Dermis microvascular lymphatic vessel endothelial cell (primary cell): ENCODE results near the gene TMEM203. TPM values are rescaled to one million over a fixed set of nuclear protein-coding genes. Genes with fewer than 3 reads are reported as not detected.

ENCODE experiments used
- DNase-seq, 2 donors: peaks; one replicate each; pipeline versions ENCODE4 v3.0.0 to v3.0.0-alpha.2; 2010; ENCODE audit warnings: low read depth in 2 of 2
- total RNA-seq: library from RNA; depleted of rRNA; stranded (reverse); fragments of >200 nt; gene quantifications from 2 replicates; pipeline ENCODE4 v1.2.1, GENCODE V29; 2014

The TMEM203 gene
- total RNA-seq, 1 donor from 2014 or later = 19.8 TPM

GRCh38 chr9:137182836-137183235, 22.6 kb downstream of the TMEM203 start:
- no peak for DNase-seq

DNA sequence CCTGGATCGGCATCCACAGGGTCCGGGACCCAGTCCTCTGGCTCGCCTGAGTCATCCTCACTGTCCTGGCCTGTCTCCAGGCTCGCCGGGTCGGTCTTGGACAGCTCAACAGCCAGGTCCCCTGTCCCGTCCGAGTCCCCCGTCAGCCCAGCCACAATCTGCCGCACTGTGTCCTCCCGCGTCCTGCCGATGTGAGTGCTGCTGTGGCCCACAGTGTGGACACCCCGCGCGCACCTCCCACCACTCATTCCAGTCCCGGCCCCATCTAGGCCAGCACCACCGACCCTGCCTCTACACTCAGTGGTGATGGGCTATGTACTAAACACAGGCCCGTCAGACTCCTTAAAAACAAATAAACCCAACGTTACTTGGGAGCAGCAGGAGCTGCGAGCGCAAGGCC, 23.8 kb downstream of the TMEM203 start:
- no peak for DNase-seq

- no peak for DNase-seq
Observed at GRCh38 chr9:137180491-137180890, 25.0 kb downstream of the TMEM203 start.

DNA sequence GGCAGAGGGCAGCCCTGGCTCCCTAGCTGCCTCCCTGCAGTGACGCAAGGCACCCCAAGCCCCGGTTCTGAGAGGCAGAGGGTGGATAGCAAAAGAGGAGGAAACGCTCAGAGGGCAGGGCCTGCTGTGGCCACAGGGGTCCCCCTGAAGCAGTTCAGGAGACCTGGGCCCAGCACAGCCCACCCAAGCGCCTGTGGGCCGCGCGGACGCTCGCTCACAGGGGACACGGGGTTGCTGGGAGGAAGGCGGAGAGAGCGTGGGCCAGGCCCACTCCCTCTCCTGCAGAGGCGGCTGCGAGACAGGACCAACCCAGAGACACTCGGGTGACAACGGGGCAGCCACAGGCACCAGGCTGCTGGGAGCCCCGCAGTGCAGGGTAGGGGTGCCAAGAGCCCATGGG, 25.7 kb downstream of the TMEM203 start:
- DNase-seq = no peak

GRCh38 chr9:137178939-137179630, 26.4 kb downstream of the TMEM203 start:
- DNase-seq = no peak

DNA sequence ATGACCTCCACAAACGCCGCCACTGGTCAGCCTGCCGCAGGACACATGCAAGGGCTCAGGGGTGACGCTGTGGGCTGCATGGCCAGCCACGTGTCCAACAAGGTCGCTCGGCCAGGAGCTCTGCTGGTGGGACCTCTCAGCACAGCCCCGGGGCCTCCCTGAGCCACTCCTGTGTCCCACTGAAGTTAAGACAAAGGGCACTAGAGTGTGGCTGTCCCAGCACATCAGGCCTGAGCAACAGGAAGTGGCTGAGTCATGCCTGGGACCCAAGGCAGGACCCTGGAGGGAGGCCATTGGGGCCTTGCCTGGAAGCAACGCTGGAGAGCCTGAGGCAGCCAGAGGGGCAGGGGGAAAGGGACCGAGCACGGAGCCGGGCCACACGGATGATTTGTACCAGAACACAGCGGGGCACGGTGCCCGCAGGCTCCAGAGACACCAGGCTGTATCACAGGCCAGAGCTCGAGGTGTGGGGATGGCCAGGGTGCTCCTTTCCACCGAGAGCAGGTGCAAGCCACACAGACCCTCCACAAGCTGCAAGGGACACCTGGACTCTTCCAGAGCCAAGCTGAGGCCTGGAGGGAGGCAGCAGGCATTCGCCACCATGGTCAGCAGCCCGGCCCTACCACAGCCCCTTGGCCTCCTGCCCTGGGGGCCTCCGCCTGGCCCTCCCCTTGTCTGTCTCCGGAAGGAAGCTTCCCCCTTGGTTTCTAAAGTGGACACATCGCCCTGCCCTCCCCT, 27.1 kb downstream of the TMEM203 start:
- peak in 1 of 2 donors; percentile 21 for DNase-seq

DNA sequence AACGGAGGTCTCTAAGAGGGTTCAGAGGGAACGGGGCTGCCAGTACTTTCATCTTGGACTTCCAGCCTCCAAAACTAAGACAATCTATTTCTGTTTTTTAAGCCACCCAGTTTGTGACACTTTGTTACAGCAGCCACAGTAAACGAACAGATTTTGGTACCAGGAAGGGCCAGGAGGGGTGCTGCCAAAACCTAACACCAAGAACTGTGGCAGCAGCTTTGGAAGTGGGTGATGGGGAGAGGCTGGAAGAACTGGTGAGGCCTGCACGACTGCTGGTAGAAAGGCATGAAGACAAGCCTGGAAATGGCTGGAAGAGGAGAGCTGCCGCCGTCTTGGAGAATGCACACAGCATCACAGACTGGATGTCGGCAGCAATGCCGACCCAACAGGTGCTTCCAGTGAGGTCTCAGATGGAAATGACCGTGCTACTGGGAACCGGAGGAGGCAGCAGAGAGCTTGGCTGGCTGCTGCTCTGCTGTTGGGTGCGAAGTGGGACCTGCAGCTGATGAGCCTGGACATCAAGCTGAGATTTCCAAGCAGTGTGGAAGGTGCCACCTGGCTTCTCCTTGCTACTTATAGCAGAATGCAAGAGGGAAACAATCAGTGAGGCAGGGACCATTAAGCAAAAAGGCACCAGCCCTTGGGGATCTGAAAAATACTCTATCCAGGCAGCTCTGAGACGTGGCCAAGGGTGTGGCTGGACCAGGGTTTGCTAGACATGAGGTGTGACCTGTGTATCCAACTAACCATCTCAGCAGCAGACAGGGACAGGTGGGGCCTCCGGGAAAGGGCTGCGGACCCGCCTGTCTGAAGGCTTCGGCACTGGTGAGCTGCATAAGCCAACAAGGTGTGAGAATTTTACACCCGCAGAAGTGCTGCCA, 28.9 kb downstream of the TMEM203 start:
- DNase-seq = peak; percentile 28 to 52

DNA sequence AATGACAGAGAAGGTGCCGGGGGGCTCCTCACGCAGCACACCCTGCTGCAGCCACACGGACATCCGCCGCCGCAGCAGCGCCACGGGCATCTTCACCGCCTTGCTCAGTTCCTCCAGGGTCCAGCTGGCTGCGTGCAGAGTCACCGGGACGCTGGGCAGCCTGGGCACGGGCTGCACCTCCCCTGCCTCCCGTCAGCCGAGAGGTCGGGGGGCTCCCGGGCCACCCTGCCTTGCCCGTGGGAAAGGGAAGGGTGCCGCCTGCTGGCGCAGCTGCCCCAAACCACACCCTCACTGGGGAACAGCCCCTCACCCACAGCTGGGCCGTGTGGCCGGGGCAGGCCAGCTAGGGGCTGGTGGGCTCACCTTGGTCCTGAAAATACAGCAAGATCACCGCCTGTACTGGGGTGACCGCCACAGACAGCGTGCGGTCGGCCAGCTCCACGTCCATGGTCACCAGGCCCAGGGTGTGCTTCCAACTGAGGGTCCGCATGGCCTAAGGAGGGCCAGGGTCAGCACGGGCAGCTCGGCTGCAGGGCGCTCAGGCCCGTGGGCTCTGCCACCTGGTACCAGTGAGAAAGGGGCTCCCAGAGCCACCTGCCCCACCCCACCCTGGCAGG, 30.0 kb downstream of the TMEM203 start:
- DNase-seq = no peak

DNA sequence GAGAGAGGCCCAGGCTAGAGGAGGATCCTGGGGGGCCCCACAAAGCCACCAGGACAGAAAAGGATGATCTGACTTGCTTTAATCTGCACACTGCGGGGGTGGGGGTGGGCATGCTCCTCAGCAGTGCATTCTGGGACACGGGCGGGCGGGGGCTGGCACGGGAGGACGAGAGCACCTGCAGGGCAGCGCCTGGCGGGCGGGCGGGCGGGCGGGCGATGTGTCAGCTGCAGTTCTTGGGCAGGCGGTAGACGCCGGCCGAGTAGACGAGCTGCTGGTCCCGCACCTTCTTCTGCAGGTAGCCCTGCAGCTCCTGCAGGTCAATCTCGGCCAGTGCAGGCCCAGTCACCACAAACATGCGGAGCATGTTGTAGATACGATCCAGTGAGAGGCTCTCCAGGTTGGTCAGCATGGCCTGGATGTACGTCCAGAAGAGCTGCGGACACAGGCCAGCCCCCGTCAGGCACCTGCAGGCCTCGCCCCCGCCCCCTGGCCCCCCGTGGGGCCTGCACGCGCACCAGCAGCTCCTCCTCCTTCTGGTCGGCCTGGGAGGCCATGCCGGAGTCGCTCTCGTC, 30.6 kb downstream of the TMEM203 start:
- DNase-seq = no peak

DNA sequence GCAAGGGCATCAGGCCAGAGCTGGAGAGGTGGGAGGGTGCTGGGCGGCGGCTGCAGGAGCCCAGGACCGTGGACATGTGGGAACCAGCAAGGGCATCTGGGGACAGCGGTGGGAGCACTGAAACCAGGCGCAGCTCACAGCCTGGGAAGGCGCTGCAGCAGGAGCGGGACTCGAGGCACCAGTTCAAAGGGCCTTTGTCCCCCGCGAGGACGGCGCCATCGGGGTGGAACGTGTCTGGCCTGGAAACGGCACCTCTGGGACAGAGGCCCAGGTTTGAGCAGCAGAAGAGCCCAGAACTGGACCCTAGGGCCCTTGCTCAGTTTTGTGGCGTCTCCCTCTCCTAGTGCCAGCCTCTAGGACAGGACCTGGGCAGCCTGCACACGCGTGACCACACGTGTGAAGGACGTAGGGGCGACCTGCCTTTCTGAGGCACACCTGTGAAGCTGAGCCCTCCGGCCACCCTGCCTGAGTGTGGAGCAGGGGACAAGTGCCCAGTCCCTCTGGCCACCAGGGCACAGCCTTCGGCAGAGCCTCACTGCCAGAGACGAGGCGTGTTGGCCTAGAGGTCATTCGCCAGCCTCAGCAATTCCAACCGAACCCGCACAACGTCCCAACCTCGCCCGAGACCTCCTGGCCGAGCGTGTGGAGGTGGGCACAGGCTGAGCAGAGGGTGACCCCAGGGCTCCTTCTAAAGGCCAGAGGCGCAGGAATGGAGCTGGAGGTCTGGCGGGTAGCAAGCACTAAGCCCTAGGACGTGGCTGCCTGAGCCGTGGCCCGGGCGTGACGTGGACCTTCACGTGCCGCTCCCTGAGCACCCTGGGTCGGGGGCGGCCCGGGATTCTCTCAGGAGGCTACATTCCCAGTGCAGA, 31.4 kb downstream of the TMEM203 start:
- DNase-seq = no peak

GRCh38 chr9:137172901-137173795, 32.3 kb downstream of the TMEM203 start:
- DNase-seq = no peak

DNA sequence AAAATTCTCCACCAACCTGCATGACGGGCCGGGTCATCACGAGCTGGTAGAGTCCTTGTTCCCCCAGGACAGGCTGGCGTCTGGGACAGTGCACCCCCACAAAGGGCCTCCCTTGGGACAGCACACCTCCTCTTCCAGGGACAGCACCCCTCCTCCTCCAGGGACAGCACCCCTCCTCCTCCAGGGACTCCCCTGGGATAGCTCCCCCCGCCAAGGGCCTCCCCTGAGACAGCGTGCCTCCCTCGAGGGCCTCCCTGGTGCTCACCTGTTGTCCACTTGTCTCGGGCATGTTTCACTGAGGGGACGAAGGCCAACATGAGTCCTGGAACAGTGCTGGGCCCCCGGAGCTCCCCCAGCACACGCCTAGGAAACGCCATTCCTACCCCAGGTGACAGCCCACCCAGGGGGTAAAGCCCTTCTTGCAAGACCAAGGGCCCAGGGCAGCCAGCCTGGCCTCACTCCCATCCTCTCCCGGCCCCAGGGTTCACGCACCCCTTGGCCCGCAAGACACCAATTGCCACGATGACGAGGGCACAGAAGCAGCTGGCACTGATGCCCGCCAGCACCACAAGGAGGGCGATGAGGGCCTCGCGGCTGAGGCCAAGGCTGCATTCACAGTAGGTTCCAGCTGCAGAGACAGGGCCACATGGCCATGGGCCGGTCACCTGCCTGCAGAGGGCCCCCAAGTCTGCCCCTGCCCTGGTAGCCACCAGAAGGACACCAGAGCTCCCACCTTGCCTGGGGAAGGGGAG, 34.1 kb downstream of the TMEM203 start:
- no peak for DNase-seq

DNA sequence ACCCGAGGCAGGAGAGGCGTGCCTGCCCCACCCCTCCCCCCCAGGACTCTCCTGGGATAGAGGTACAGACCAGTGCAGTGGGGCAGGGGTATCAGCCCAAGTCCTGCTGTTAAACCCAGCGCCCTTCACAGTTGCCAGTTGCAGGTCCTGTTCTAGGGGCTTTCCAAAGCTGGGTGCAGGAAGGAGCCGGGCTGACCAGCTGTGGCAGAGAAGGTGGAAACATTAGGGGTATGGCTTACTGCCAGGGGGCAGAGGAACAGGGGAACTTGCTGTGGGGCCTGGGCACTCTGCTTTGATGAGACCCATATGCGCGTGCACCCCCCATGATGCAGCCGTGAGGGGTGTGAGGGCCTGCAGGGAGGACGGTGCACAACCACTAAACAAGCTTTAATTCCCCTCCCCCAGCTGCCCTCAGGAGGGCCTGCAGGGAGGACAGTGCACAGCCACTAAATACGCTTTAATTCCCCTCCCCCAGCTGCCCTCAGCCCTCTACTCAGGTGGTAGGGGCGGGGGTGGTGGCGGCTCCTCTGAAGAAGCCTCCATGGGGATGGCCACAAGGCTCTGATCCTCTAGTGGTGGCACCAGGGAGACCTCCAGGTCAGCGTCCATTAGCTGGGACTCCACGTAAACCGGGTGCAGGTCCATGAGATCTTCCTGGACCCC, 34.8 kb downstream of the TMEM203 start:
- no peak for DNase-seq

- DNase-seq = no peak
Observed at GRCh38 chr9:137169896-137170358, 35.5 kb downstream of the TMEM203 start, which contains the start of gene LRRC26. Gene LRRC26 (minus strand): TSS chr9:137170051. CDS start chr9:137169943, 108 bp downstream.

DNA sequence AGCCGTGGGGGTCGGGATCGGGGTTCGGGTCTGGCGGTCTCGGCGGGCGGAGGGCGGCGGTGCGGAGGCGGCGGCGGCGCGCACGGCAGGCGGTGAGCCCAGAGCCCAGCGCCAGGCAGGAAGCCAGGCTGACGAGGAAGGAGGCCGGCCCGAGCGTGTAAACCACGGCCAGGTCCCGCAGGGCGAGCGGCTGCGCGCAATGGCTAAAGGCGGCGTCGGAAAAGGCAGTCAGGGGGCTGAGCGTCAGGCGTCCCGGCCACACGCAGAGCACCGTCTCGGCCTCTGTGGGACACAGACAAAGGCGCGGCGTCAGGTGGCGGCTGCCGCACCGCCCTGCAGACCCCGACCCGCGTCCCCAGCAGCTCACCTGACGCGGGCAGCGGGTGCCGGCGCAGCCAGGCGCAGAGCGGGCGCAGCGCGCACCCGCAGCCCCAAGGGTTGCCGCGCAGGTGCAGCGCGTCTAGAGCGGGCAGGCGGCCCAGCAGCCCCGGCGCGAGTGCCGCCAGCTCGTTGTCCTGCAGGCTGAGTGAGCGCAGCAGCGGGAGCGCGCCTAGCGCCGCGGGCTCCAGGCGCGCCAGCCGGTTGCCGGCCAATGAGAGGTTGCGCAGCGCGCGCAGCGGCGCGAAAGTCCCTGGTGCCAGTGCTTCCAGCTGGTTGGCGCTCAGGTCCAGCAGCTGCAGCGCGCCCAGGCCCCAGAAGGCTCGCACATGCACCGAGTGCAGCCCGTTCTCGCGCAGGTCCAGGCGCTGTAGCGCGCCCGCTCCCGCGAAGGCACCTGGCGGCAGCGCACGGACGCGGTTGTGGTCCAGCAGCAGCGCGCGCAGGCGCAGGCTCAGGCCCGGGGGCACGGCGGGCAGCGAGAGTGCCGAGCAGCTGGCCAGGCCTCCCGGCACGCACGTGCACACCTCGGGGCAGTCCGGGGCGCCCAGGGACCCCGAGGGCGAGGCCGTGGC, 36.3 kb downstream of the TMEM203 start:
- peak; percentile 25 to 74 for DNase-seq

DNA sequence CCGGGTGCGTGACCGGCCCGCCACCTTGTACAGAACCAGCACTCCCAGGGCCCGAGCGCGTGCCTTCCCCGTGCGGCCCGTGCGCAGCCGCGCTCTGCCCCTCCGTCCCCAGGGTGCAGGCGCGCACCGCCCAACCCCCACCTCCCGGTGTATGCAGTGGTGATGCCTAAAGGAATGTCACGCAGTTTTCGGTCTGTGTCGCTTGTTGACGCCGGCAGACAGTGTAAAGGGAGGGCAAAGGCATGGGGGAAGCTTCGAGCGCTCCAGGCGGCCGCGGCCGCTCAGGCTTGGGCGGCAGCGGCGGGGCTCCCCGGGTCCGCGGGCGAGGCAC, 36.9 kb downstream of the TMEM203 start:
- no peak for DNase-seq
